GM12878 (cell line): ENCODE data around the gene SNRK. TPM values are rescaled to one million over a fixed set of nuclear protein-coding genes. Genes with fewer than 3 reads are reported as not detected.

Experiments
- ATAC-seq: fragments of 200-7000 bp; cut with Tn5 transposase; 3 replicates; pipeline ENCODE4 v1.9.1; 2020; ENCODE audit warnings: mild to moderate bottlenecking, moderate library complexity
- BruUV-seq: library from RNA; stranded (reverse); fragments of 400-500 nt; replicated peaks from 2 replicates; lab custom pipeline; 2021; lab: Mats Ljungman, UMichigan
- CTCF ChIA-PET: fragments of 300-600 bp; sonication (Branson Sonifier 250); formaldehyde crosslinking; extraction: SDS; loops from one replicate; lab custom pipeline; 2021; ENCODE audit warnings: inconsistent platforms; lab: Yijun Ruan, JAX
- POLR2A ChIA-PET: fragments of 350-600 bp; formaldehyde crosslinking; extraction: SDS; loops from one replicate; lab custom pipeline; 2021; ENCODE audit warnings: inconsistent platforms; lab: Charles Lee
- RAD21 ChIA-PET: fragments of 300-600 bp; sonication (Branson Sonifier 250); formaldehyde crosslinking; loops from one replicate; lab custom pipeline; 2023; ENCODE audit warnings: antibody characterized with exemption; ENCODE audit not compliant: unreplicated experiment; lab: Charles Lee
- SMC1A ChIA-PET: fragments of 300-600 bp; sonication (Branson Sonifier 250); formaldehyde crosslinking; loops from one replicate; lab custom pipeline; 2023; ENCODE audit not compliant: unreplicated experiment, uncharacterized antibody; lab: Charles Lee
- DNase-seq: peaks from one replicate; pipeline ENCODE4 v3.0.0-alpha.2; 2011; ENCODE audit warnings: low read depth, low spot score
- FAIRE-seq: peaks from 3 replicates; lab custom pipeline; 2011; peaks lifted over from hg19 to GRCh38; lab: Jason Lieb, UNC
- H2AFZ ChIP-seq: 2 replicates; pipeline ENCODE4 v1.6.0; 2011; ENCODE audit warnings: low read depth, low read length, control low read depth; ENCODE audit not compliant: control insufficient read depth
- H3K27ac ChIP-seq: 2 replicates; pipeline ENCODE4 v1.5.1; 2011; ENCODE audit warnings: control low read depth; ENCODE audit not compliant: control insufficient read depth, insufficient read depth
- H3K27me3 ChIP-seq, 2 experiments: replicated peaks in 1 of 2; 2 replicates each; pipeline versions ENCODE4 v1.6.0 to v1.6.1; 2011; ENCODE audit warnings: low read length in 1 of 2; ENCODE audit not compliant: control insufficient read depth in 2 of 2, insufficient read depth in 2 of 2
- H3K36me3 ChIP-seq, 2 experiments: 2 replicates each; pipeline ENCODE4 v1.5.1; 2011; ENCODE audit warnings: low read length in 1 of 2; ENCODE audit not compliant: control insufficient read depth in 2 of 2, insufficient read depth in 2 of 2
- H3K4me1 ChIP-seq: 2 replicates; pipeline ENCODE4 v1.6.1; 2011; ENCODE audit warnings: mild to moderate bottlenecking, low read length, moderate library complexity, mixed read lengths; ENCODE audit not compliant: control insufficient read depth, insufficient read depth
- H3K4me2 ChIP-seq: 2 replicates; pipeline ENCODE4 v1.6.0; 2011; ENCODE audit warnings: control low read depth; ENCODE audit not compliant: control insufficient read depth, insufficient read depth
- H3K4me3 ChIP-seq: fragments of 200-600 bp; sonication (generic); 2 replicates; pipeline ENCODE4 v1.5.1; 2016
- H3K79me2 ChIP-seq: 2 replicates; pipeline ENCODE4 v1.6.0; 2011; ENCODE audit warnings: low read length; ENCODE audit not compliant: control insufficient read depth, insufficient read depth
- H3K9ac ChIP-seq: 2 replicates; pipeline ENCODE4 v1.8.0; 2011; ENCODE audit warnings: low read length, control low read depth, mixed read lengths; ENCODE audit not compliant: control insufficient read depth, insufficient read depth
- H3K9me3 ChIP-seq: replicated peaks from 3 replicates; pipeline ENCODE4 v1.5.1; 2011; ENCODE audit warnings: mild to moderate bottlenecking, low read length; ENCODE audit not compliant: control insufficient read depth, insufficient read depth
- H4K20me1 ChIP-seq: 2 replicates; pipeline ENCODE4 v1.6.0; 2011; ENCODE audit not compliant: control insufficient read depth, insufficient read depth
- CBX3 ChIP-seq: fragments of 200-600 bp; sonication (generic); IDR thresholded peaks from 2 replicates; pipeline ENCODE4 v1.6.1; 2016; ENCODE audit warnings: low read depth, borderline replicate concordance
- CHD1 ChIP-seq: IDR thresholded peaks from 2 replicates; pipeline ENCODE4 v1.6.1; 2012; ENCODE audit warnings: low read depth, low read length, improper control_type of control experiment
- E2F4 ChIP-seq: IDR thresholded peaks from 2 replicates; pipeline ENCODE4 v1.6.1; 2012; ENCODE audit warnings: low read depth, low read length, improper control_type of control experiment
- IKZF2 ChIP-seq, 2 experiments: fragments of 450-650 bp; IDR thresholded peaks; 2 replicates each; pipeline ENCODE4 v1.6.1; 2017; ENCODE audit warnings: mild to moderate bottlenecking in 2 of 2, moderate library complexity in 2 of 2
- RUNX3 ChIP-seq: IDR thresholded peaks from 2 replicates; pipeline ENCODE4 v1.6.1; 2012; ENCODE audit warnings: low read length, inconsistent platforms
- WRNIP1 ChIP-seq: IDR thresholded peaks from 2 replicates; pipeline ENCODE4 v1.6.1; 2011; ENCODE audit warnings: low read depth, low read length, improper control_type of control experiment, borderline replicate concordance
- WGBS: methylation state at CpG from one replicate; pipeline ENCODE4 v1.1.6; 2016; ENCODE audit warnings: low lambda C conversion rate; ENCODE audit not compliant: insufficient replicate concordance, insufficient coverage; ENCODE audit errors: missing lambda C conversion rate; 5-methylcytosine and 5-hydroxymethylcytosine counted together
- in situ Hi-C: fragments of 300-500 bp; cut with MboI; formaldehyde crosslinking; loops from 9 replicates; pipeline ENCODE4 v1.14.3; 2018; ENCODE audit warnings: mixed read lengths
- intact Hi-C: fragments of 100-400 bp; cut with micrococcal nuclease; formaldehyde crosslinking; loops from one replicate; pipeline ENCODE4 v1.14.2; 2022; ENCODE audit not compliant: unreplicated experiment
- polyA plus RNA-seq, 11 experiments: library from polyadenylated mRNA; depleted of rRNA in 4 of 11; unstranded in 6 of 11; stranded (reverse) in 5 of 11; fragments of >200 nt; fragmentation: Nextera tagmentation in 4 of 11; fragmentation: Illumina TruSeq in 1 of 11; extraction: Ambion mirVana in 4 of 11; extraction: Trizol in 1 of 11; gene quantifications; 1 replicate in 1 of 11; 2 replicates in 10 of 11; pipeline versions ENCODE4 v1.2.1 to v1.2.3, GENCODE V29; 2011 to 2016; ENCODE audit warnings: inconsistent platforms in 2 of 11, missing spikeins in 2 of 11, low read depth in 1 of 11
- total RNA-seq, 4 experiments: library from RNA; depleted of rRNA in 3 of 4; stranded (reverse); fragments of >200 nt in 3 of 4; fragmentation: Illumina TruSeq in 1 of 4; extraction: Trizol in 1 of 4; gene quantifications; 2 replicates each; pipeline versions ENCODE4 v1.2.1 to v1.2.3, GENCODE V29; 2013 to 2021

Gene SNRK
- total and polyA plus RNA-seq, 10 of the 15 experiments (the other 5 are each of a cell fraction or from before 2014, with no cell fraction given), result 1.6 to 12.1 (median 7.6) TPM

- Histone ChIP-seq H3K36me3 (peaks cover 0 to 8% of the 10 kb centered on the region in 2 experiments; a peak in 1 of 4 replicates), H3K27me3 (peaks cover 0 to 2% of the 10 kb centered on the region in 2 experiments; a peak in 1 of 4 replicates), H3K79me2 (peaks cover 48% of the 10 kb centered on the region), H3K4me3 (peak overlapping the region; percentile 82), H3K27ac (peak overlapping the region; percentile 68), H4K20me1 (no peaks in the 10 kb centered on the region), H2AFZ (peak overlapping the region; percentile 31; the same call in 1 of the 2 replicates), H3K4me2 (peak overlapping the region; percentile 86), H3K4me1 (peaks cover 14% of the 10 kb centered on the region), H3K9ac (peak overlapping the region; percentile 65), H3K9me3 (no peaks in the 10 kb centered on the region)
- TF ChIP-seq IKZF2 (IDR thresholded peaks at IDR 0.05) (0 out of 4 replicates have a peak, but pooled peaks of 1 of the 2 experiments have one; percentile 14), RUNX3 (0 out of 2 replicates have a peak, but pooled peaks have one; percentile 1), CBX3 (no peak), E2F4 (no peak), CHD1 (no peak), WRNIP1 (0 out of 2 replicates have a peak, but pooled peaks have one; percentile 27)
- POLR2A ChIA-PET, result interaction anchor here (1.2 kb wide), 1 partner anchor 42 kb away, joined by 5 read pairs; no protein-coding TSS in a partner anchor
- CTCF ChIA-PET, result interaction anchor here (0.9 to 2.5 kb wide), 4 partner anchors 8 to 121 kb away, joined by 3 to 16 read pairs (median 3); no protein-coding TSS in a partner anchor
- under 1% methylated on average over 35 of the region's 54 CpGs for WGBS
- SMC1A ChIA-PET, result interaction anchor here (0.9 to 2.0 kb wide), 2 partner anchors 10 to 93 kb away, joined by 3 to 11 read pairs; no protein-coding TSS in a partner anchor
- FAIRE-seq (no peak), ATAC-seq (peak; percentile 33), DNase-seq (no peak)
- intact Hi-C loops, result no loop called here
- RAD21 ChIA-PET, result interaction anchor here (0.7 to 1.0 kb wide), 2 partner anchors 13 to 46 kb away, joined by 3 read pairs; no protein-coding TSS in a partner anchor
- no TSS peak for BruUV-seq
- in situ Hi-C loops, result no loop called here
Observed at GRCh38 chr3:43286841-43287499, 630 bp downstream of the SNRK start.
